Left colon (tissue), 2 donors: ENCODE results near the gene UCMA. TPM values are rescaled to one million over a fixed set of nuclear protein-coding genes. Genes with fewer than 3 reads are reported as not detected.
"Not testable (repeated sequence)": the region's sequence is repeated elsewhere in the genome, so short reads cannot be mapped to it uniquely, and the experiment has no call there.

Source experiments
- ATAC-seq: fragments of 200-7000 bp; cut with Tn5 transposase; one replicate; pipeline ENCODE4 v1.9.1; 2020; ENCODE audit warnings: mild to moderate bottlenecking, moderate library complexity
- DNase-seq, 2 donors: peaks; one replicate each; pipeline ENCODE4 v3.0.0-alpha.2; 2020
- intact Hi-C, 2 donors: fragments of 100-400 bp; cut with DNase I in 1 of 2; cut with micrococcal nuclease in 1 of 2; formaldehyde crosslinking; loops; one replicate each; pipeline versions ENCODE4 v1.11.2 to v1.14.0; 2022; cut with DNase I, micrococcal nuclease
- long read RNA-seq: library from polyadenylated mRNA; unstranded; transcript quantifications from one replicate; pipeline ENCODE4 v2.0.0, GENCODE V29; 2021
- total RNA-seq, 2 donors: library from RNA; stranded (reverse); fragmentation: NEBNext Ultra II Directional; extraction: Animal tissue kit (Norgen Biotek cat#: 25700); gene quantifications; one replicate each; pipeline ENCODE4 v1.2.1, GENCODE V29; 2021
- donor health status: DM: no; HTN: no; CAD: no.
- donor health status: DM: yes; HTN: yes; CAD: no.

The UCMA gene, protein sequence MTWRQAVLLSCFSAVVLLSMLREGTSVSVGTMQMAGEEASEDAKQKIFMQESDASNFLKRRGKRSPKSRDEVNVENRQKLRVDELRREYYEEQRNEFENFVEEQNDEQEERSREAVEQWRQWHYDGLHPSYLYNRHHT
- not detected for total RNA-seq
- long read RNA-seq, result 0 reads

DNA sequence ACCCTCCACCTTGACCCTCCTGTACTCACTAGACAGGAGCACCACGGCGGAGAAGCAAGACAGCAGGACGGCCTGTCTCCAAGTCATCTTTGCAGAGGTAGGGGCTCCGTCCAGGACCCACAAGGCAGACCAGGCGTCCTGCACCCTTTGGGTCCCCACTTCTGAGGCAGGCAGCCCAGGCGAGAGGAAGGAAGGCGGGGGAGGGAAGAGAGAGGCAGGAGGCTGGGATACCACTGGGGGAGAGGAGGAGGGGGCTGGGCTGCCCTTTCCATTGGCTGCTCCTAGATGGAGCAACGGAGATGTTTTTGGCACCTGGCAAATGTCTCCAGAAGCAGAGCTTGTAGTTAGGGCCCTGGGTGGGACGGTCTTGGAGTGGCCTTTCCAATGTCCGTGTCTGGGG, at the start of gene UCMA:
TSS of gene UCMA (minus strand) at position 203 of the 400 bp plus-strand sequence. CDS start at position 87, 116 bp downstream.
- DNase-seq, result no peak
- intact Hi-C loops, result no loop called here
- no peak for ATAC-seq

DNA sequence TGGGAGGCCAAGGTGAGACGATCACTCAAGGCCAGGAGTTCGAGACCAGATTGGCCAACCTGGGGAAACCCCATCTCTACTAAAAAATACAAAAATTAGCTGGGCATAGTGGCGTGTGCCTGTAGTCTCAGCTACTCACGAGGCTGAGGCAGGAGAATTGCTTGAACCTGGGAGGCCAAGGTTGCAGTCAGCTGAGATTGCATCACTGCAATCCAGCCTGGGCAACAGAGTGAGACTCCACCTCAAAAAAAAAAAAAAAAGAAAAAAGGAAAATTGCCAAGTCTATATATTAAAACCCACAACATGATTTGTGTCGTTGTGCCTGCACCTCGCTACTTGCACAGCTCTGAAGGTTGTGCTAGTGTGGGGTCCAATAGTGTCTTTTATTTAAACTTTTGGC, 48.2 kb upstream of the UCMA start:
- ATAC-seq, intact Hi-C loops, DNase-seq: not testable (repeated sequence)

GRCh38 chr10:13276749-13277365, 42.7 kb upstream of the UCMA start:
- ATAC-seq (no peak), DNase-seq (no peak)
- intact Hi-C loops, result no loop called here

DNA sequence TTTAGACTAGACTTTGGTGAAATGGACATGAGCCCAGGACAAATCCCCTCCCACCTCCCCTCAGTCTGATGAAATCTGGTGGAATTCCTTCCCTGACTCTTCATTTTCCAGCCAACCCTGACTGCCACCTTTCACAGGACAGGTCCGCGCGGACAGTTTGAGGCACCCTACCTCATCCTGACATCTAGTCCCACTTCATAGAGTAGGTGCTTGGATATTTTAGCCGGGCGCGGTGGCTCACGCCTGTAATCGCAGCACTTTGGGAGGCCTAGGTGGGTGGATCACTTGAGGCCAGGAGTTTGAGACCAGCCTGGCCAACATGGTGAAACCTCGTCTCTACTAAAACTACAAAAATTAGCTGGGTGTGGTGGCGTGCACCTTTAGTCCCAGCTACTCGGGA, 42.0 kb upstream of the UCMA start:
- intact Hi-C loops, ATAC-seq, DNase-seq: not testable (repeated sequence)

GRCh38 chr10:13272164-13272571, 38.0 kb upstream of the UCMA start:
- peak; percentile 31 to 33 for DNase-seq
- intact Hi-C loops, result no loop called here
- ATAC-seq, result no peak

GRCh38 chr10:13271552-13272163, 37.5 kb upstream of the UCMA start:
- peak; percentile 52 for ATAC-seq
- DNase-seq, result peak; percentile 46 to 70
- intact Hi-C loops, result no loop called here

- DNase-seq (peak in 1 of 2 donors; percentile 40), ATAC-seq (peak; percentile 97)
- intact Hi-C loops, result no loop called here
These were observed 36.8 kb upstream of the UCMA start for GRCh38 chr10:13270877-13271551.

DNA sequence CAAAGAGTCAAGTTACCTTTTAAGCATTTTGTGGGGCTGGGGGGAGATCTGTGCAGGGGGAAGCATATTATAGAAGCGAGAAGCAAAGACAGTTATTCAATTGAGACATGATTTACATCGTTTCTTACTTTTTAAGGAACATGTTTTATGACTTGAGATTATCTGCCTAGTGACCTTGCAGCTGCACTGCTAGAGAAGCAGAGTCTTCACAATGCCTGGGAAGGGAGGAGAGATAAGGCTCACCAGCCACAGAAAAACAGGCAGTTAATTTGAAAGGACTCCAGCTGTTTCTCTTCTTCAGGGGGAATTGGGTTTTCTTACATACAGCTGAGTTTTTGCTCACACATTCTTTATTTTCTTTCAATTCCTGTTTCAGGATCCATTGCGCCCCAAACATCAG, 34.7 kb upstream of the UCMA start:
- intact Hi-C loops, result no loop called here
- ATAC-seq, result no peak
- no peak for DNase-seq

GRCh38 chr10:13268310-13268709, 34.1 kb upstream of the UCMA start:
- intact Hi-C loops, result no loop called here
- no peak for DNase-seq
- ATAC-seq, result no peak

DNA sequence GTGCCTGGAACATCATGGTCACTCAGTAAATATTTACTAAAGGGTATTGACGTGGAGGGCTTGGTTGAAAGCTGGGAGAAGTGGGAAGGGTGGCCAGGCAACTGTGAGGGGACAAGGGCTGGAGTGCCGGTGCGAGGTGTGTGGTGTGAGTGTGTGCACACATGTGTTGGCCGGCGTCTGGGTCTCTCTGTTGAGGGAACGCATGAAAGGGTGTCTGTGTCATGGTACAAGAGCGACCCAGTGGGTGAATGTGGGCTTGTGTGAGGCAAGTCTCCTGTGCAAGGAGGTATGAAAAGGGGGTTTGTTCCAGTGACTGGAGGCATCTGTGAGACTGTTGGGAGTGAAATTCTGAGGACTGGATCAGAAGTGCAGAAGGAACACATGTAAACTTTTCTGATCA, 29.4 kb upstream of the UCMA start:
- DNase-seq (no peak), ATAC-seq (no peak)
- intact Hi-C loops, result no loop called here

GRCh38 chr10:13262433-13262832, 28.3 kb upstream of the UCMA start:
- intact Hi-C loops, result no loop called here
- ATAC-seq, result no peak
- no peak for DNase-seq

GRCh38 chr10:13257621-13258140, 23.5 kb upstream of the UCMA start:
- intact Hi-C loops, result no loop called here
- ATAC-seq, result no peak
- no peak for DNase-seq

- intact Hi-C loops, result no loop called here
- DNase-seq (no peak), ATAC-seq (no peak)
These were observed 22.5 kb upstream of the UCMA start for GRCh38 chr10:13256627-13257026.

DNA sequence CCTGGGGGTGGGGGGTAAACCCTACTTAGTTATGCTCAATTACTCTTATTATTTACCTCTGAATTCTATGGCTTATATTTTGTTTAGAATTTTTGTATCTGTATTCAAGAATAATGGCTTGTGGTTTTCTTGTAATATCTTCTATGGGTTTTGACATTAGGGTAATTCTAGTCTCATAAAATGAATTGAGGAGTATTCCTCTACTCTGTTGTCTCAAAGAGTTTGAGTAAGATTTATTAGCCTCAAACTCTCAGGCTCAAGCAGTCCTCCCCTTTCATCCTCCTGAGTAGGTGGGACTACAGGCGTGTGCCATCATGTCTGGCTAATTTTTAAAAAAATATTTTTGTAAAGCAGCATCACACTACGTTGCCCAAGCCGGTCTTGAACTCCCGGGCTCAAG, 19.6 kb upstream of the UCMA start:
- DNase-seq, result no peak
- intact Hi-C loops, result no loop called here
- ATAC-seq, result no peak

GRCh38 chr10:13247784-13248183, 13.6 kb upstream of the UCMA start:
- ATAC-seq (no peak), DNase-seq (no peak)
- intact Hi-C loops, result no loop called here

DNA sequence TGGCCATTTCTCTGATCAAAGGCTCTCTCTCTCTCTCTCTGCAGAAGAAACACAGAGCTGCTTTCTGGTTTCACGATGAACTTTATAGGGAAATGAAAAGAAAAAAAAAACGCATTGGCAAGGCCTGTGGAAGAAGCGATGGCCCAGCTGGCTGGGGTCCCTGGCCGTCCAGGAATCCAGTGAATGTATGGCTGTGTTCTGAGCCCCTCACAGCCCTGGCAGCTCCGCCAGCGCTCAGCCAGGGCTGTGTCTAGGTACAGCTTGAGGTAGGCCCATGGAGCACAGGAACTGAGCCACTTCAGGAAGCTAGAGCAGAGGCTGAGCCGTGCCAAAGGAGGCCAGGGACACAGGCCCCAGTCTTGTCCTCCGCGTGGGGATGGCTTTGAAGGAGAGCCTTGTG, 13.1 kb upstream of the UCMA start:
- intact Hi-C loops, result no loop called here
- DNase-seq, result no peak
- ATAC-seq, result no peak

- ATAC-seq, intact Hi-C loops, DNase-seq: not testable (repeated sequence)
These were observed 8.1 kb upstream of the UCMA start for GRCh38 chr10:13242260-13242659.

DNA sequence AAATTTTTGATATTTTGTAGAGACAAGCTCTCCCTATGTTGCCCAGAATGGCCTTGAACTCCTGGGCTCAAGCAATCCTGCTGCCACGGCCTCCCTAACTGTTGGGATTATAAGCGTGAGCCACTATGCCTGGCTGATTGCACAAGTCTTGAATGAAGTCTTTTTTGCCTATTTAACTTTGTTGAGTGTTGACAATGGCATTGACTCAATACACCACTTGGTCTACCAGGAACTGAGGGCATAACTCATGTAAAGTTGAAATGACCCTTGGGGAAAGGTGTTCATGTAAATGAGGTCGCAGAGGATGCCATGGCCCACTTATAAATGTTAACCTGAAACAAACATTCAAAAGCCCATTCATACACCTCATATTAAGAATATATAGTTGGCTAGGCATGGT, 7.4 kb upstream of the UCMA start:
- ATAC-seq, result no peak
- intact Hi-C loops, result no loop called here
- DNase-seq, result no peak

GRCh38 chr10:13239923-13240322, 5.7 kb upstream of the UCMA start:
- intact Hi-C loops, result no loop called here
- ATAC-seq (no peak), DNase-seq (no peak)
